NCI-H2227 (cell line): ENCODE data around the gene DHRSX.
"Not testable (repeated sequence)": the region's sequence is repeated elsewhere in the genome, so short reads cannot be mapped to it uniquely, and the experiment has no call there.

Experiments used
- DNase-seq: peaks from one replicate; lab custom pipeline; 2025; ENCODE audit not compliant: unreplicated experiment; lab: John Stamatoyannopoulos, UW

Gene DHRSX

GRCh38 chrX:2272337-2272736 lies 228.4 kb downstream of the DHRSX start:
- DNase-seq = no peak

- not testable (repeated sequence) for DNase-seq
Observed at GRCh38 chrX:2271595-2271994, 229.2 kb downstream of the DHRSX start.

- not testable (repeated sequence) for DNase-seq
Observed at GRCh38 chrX:2270783-2271182, 230.0 kb downstream of the DHRSX start.

GRCh38 chrX:2267890-2268289 lies 232.9 kb downstream of the DHRSX start:
- DNase-seq = no peak

GRCh38 chrX:2266445-2267349 lies 234.1 kb downstream of the DHRSX start:
- no peak for DNase-seq

- DNase-seq = not testable (repeated sequence)
Observed at GRCh38 chrX:2265658-2266444, 234.9 kb downstream of the DHRSX start.

GRCh38 chrX:2264179-2265030 lies 236.4 kb downstream of the DHRSX start:
- no peak for DNase-seq

GRCh38 chrX:2263203-2263602 lies 237.6 kb downstream of the DHRSX start:
- DNase-seq = no peak

GRCh38 chrX:2262668-2263055 lies 238.1 kb downstream of the DHRSX start:
- DNase-seq = no peak

GRCh38 chrX:2261831-2262667 lies 238.7 kb downstream of the DHRSX start:
- DNase-seq = no peak

GRCh38 chrX:2252331-2253065 lies 248.3 kb downstream of the DHRSX start:
- no peak for DNase-seq

- no peak for DNase-seq
Observed at GRCh38 chrX:2251211-2251610, 249.6 kb downstream of the DHRSX start.

GRCh38 chrX:2243913-2244460 lies 256.8 kb downstream of the DHRSX start:
- DNase-seq = no peak

- DNase-seq = no peak
Observed at GRCh38 chrX:2242980-2243379, 257.8 kb downstream of the DHRSX start.

GRCh38 chrX:2242326-2242725 lies 258.4 kb downstream of the DHRSX start:
- no peak for DNase-seq

GRCh38 chrX:2241496-2241895 lies 259.3 kb downstream of the DHRSX start:
- DNase-seq = not testable (repeated sequence)

- not testable (repeated sequence) for DNase-seq
Observed at GRCh38 chrX:2240761-2241160, 260.0 kb downstream of the DHRSX start.

- no peak for DNase-seq
Observed at GRCh38 chrX:2237976-2238375, 262.8 kb downstream of the DHRSX start.

- no peak for DNase-seq
Observed at GRCh38 chrX:2231570-2232192, 269.1 kb downstream of the DHRSX start.
